IMR-90 (cell line): ENCODE results near the gene ADPRM. TPM values are rescaled to one million over a fixed set of nuclear protein-coding genes. Genes with fewer than 3 reads are reported as not detected.

Source experiments
- ATAC-seq: fragments of 200-7000 bp; cut with Tn5 transposase; 2 replicates; pipeline ENCODE4 v1.9.1; 2020; ENCODE audit warnings: low read depth, mild to moderate bottlenecking, moderate library complexity
- BruUV-seq: library from RNA; stranded (reverse); fragments of 400-500 nt; replicated peaks from 2 replicates; lab custom pipeline; 2021; lab: Mats Ljungman, UMichigan
- CTCF ChIA-PET: fragments of 300-600 bp; formaldehyde crosslinking; extraction: SDS; loops from one replicate; lab custom pipeline; 2021; ENCODE audit warnings: antibody characterized with exemption; lab: Yijun Ruan, JAX
- POLR2A ChIA-PET: fragments of 300-600 bp; sonication (Branson Sonifier 250); formaldehyde crosslinking; loops from one replicate; lab custom pipeline; 2022; ENCODE audit warnings: antibody characterized with exemption; ENCODE audit not compliant: unreplicated experiment; lab: Charles Lee
- DNase-seq: peaks from one replicate; pipeline ENCODE4 v3.0.0; 2013
- H2AFZ ChIP-seq: replicated peaks from 2 replicates; pipeline ENCODE3; 2013; ENCODE audit warnings: low read length, mild to moderate bottlenecking; ENCODE audit not compliant: poor library complexity
- H2AK5ac ChIP-seq: 2 replicates; pipeline ENCODE4 v1.6.1; 2013; ENCODE audit warnings: low read depth, low read length, inconsistent platforms
- H2AK9ac ChIP-seq: replicated peaks from 2 replicates; pipeline ENCODE3; 2013; ENCODE audit warnings: mild to moderate bottlenecking, low read depth, low read length, moderate library complexity; ENCODE audit not compliant: poor library complexity
- H2BK120ac ChIP-seq: 2 replicates; pipeline ENCODE4 v1.6.1; 2013; ENCODE audit warnings: low read depth, low read length, inconsistent platforms
- H2BK15ac ChIP-seq: 3 replicates; pipeline ENCODE4 v1.6.1; 2013; ENCODE audit warnings: low read depth, low read length, inconsistent platforms
- H2BK20ac ChIP-seq: 2 replicates; pipeline ENCODE4 v1.6.1; 2013; ENCODE audit warnings: low read depth, mild to moderate bottlenecking, inconsistent platforms, low read length, moderate library complexity
- H2BK5ac ChIP-seq: 2 replicates; pipeline ENCODE4 v1.6.1; 2013; ENCODE audit warnings: mild to moderate bottlenecking, low read depth, low read length, inconsistent platforms; ENCODE audit not compliant: poor library complexity, severe bottlenecking
- H3K14ac ChIP-seq: replicated peaks from 2 replicates; pipeline ENCODE4 v1.6.1; 2013; ENCODE audit warnings: low read depth, low read length, inconsistent platforms
- H3K18ac ChIP-seq: 2 replicates; pipeline ENCODE4 v1.6.1; 2013; ENCODE audit warnings: low read depth, low read length, control low read depth
- H3K23ac ChIP-seq: 2 replicates; pipeline ENCODE4 v1.6.1; 2013; ENCODE audit warnings: low read depth, low read length, inconsistent platforms
- H3K27ac ChIP-seq: 2 replicates; pipeline ENCODE4 v1.5.1; 2013; ENCODE audit warnings: mild to moderate bottlenecking, control low read depth, low read length; ENCODE audit not compliant: insufficient read depth
- H3K27me3 ChIP-seq: 2 replicates; pipeline ENCODE4 v1.6.1; 2013; ENCODE audit warnings: low read length; ENCODE audit not compliant: control insufficient read depth, insufficient read depth
- H3K36me3 ChIP-seq: 2 replicates; pipeline ENCODE4 v1.6.1; 2013; ENCODE audit warnings: low read length, mixed read lengths; ENCODE audit not compliant: control insufficient read depth, insufficient read depth
- H3K4ac ChIP-seq: 2 replicates; pipeline ENCODE4 v1.6.1; 2013; ENCODE audit warnings: low read depth, low read length, inconsistent platforms
- H3K4me1 ChIP-seq: 2 replicates; pipeline ENCODE4 v1.6.1; 2013; ENCODE audit warnings: low read length, mixed read lengths; ENCODE audit not compliant: control insufficient read depth, insufficient read depth
- H3K4me2 ChIP-seq: 2 replicates; pipeline ENCODE4 v1.6.1; 2013; ENCODE audit warnings: low read depth, mild to moderate bottlenecking, control low read depth, low read length, moderate library complexity
- H3K4me3 ChIP-seq: 2 replicates; pipeline ENCODE4 v1.5.1; 2013; ENCODE audit warnings: low read depth, mild to moderate bottlenecking, control low read depth, low read length, moderate library complexity; ENCODE audit not compliant: insufficient read depth
- H3K56ac ChIP-seq: 2 replicates; pipeline ENCODE4 v1.6.1; 2013; ENCODE audit warnings: low read length, inconsistent platforms; ENCODE audit not compliant: insufficient read depth; ENCODE audit errors: extremely low read depth
- H3K79me1 ChIP-seq, 2 experiments: 2 replicates each; pipeline ENCODE4 v1.6.1; 2013; ENCODE audit warnings: low read length in 2 of 2, inconsistent platforms in 1 of 2, low read depth in 1 of 2
- H3K9ac ChIP-seq: 2 replicates; pipeline ENCODE4 v1.6.1; 2013; ENCODE audit warnings: low read depth, low read length, control low read depth
- H3K9me1 ChIP-seq: 2 replicates; pipeline ENCODE4 v1.6.1; 2013; ENCODE audit warnings: low read length, inconsistent platforms; ENCODE audit not compliant: insufficient read depth
- H3K9me3 ChIP-seq: 2 replicates; pipeline ENCODE4 v1.6.1; 2013; ENCODE audit warnings: low read length; ENCODE audit not compliant: control insufficient read depth, insufficient read depth
- H4K20me1 ChIP-seq: 2 replicates; pipeline ENCODE4 v1.6.1; 2013; ENCODE audit warnings: low read length, inconsistent platforms; ENCODE audit not compliant: insufficient read depth
- H4K5ac ChIP-seq: 2 replicates; pipeline ENCODE4 v1.6.1; 2013; ENCODE audit warnings: mild to moderate bottlenecking, low read depth, low read length, control low read depth
- H4K8ac ChIP-seq, 2 experiments: 2 replicates each; pipeline ENCODE4 v1.6.1; 2013; ENCODE audit warnings: low read depth in 2 of 2, low read length in 2 of 2, control low read depth in 1 of 2, inconsistent platforms in 1 of 2
- H4K91ac ChIP-seq: 2 replicates; pipeline ENCODE4 v1.6.1; 2013; ENCODE audit warnings: low read depth, low read length, inconsistent platforms; ENCODE audit not compliant: insufficient read depth
- BHLHE40 ChIP-seq: fragments of 150-350 bp; IDR thresholded peaks from 2 replicates; pipeline ENCODE4 v1.6.1; 2016; ENCODE audit warnings: mild to moderate bottlenecking, low read depth, low read length
- CEBPB ChIP-seq: IDR thresholded peaks from 2 replicates; pipeline ENCODE4 v1.6.1; 2012; ENCODE audit warnings: low read depth, low read length, improper control_type of control experiment
- MAFK ChIP-seq: IDR thresholded peaks from 2 replicates; pipeline ENCODE4 v1.6.1; 2012; ENCODE audit warnings: low read depth, low read length, improper control_type of control experiment
- MAZ ChIP-seq: IDR thresholded peaks from 2 replicates; pipeline ENCODE4 v1.6.1; 2012; ENCODE audit warnings: low read depth, mild to moderate bottlenecking, low read length, improper control_type of control experiment, moderate library complexity, borderline replicate concordance
- NFE2L2 ChIP-seq: fragments of 150-350 bp; IDR thresholded peaks from 2 replicates; pipeline ENCODE4 v1.6.1; 2016; ENCODE audit warnings: low read depth, mild to moderate bottlenecking, low read length
- POLR2A ChIP-seq: IDR thresholded peaks from 2 replicates; pipeline ENCODE4 v1.6.1; 2012; ENCODE audit warnings: mild to moderate bottlenecking, low read depth, low read length
- RFX5 ChIP-seq: IDR thresholded peaks from 2 replicates; pipeline ENCODE4 v1.8.0; 2012; ENCODE audit warnings: low read depth, mild to moderate bottlenecking, low read length, moderate library complexity
- WGBS, 2 experiments: methylation state at CpG; one replicate each; pipeline versions ENCODE4 v1.1.5 to v1.1.7; 2013; ENCODE audit warnings: missing lambda C conversion rate in 2 of 2; ENCODE audit not compliant: insufficient read length in 1 of 2; ENCODE audit errors: extremely low coverage in 2 of 2; 5-methylcytosine and 5-hydroxymethylcytosine counted together
- dilution Hi-C: fragments of 300-500 bp; cut with HindIII; formaldehyde crosslinking; loops from one replicate; pipeline ENCODE4 v1.14.3; 2018; ENCODE audit warnings: low sequenced_read_pairs; ENCODE audit not compliant: unreplicated experiment
- in situ Hi-C: fragments of 300-500 bp; cut with MboI; formaldehyde crosslinking; loops from 3 replicates; pipeline ENCODE4 v1.14.3; 2019; ENCODE audit warnings: low sequenced_read_pairs, inconsistent platforms, mixed read lengths
- intact Hi-C: fragments of 100-400 bp; cut with micrococcal nuclease; formaldehyde crosslinking; loops from 2 replicates; pipeline ENCODE4 v1.10.0; 2022
- polyA plus RNA-seq, 3 experiments: library from polyadenylated mRNA; depleted of rRNA; stranded (reverse); fragments of >200 nt; gene quantifications; 2 replicates each; pipeline ENCODE4 v1.2.3, GENCODE V29; 2012; ENCODE audit warnings: low replicate concordance in 1 of 3
- total RNA-seq: library from RNA; depleted of rRNA; stranded (reverse); fragments of >200 nt; gene quantifications from 2 replicates; pipeline ENCODE4 v1.2.3, GENCODE V29; 2012

Gene ADPRM
- total and polyA plus RNA-seq, 2 of the 4 experiments (the other 2 are of a cell fraction) = 7.4 to 12.2 TPM

DNA sequence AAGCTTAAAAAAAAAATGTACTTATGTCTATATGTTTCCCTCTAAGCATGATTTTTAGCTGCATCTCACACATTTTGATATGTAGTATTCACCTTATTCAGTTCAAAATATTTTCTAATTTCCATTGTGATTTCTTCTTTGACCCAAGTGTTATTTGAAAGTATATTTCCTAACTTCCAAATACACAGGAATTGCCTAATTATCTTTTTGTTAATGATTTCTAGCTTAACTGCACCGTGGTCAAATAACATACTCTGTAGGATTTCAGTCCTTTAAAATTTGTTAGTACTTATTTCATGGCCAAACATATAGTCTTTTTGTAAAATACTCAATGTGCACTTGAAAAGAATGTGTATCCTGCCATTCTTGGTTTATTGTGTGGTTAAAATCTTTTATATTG is 21.2 kb downstream of the ADPRM start:
- BruUV-seq = no TSS peak
- CTCF ChIA-PET = interaction anchor here (0.6 to 1.1 kb wide), 2 partner anchors 18 to 902 kb away, joined by 3 read pairs; no protein-coding TSS in a partner anchor

More for the DNA sequence above, 21.2 kb downstream of the ADPRM start:
- TF ChIP-seq BHLHE40 = no peak
- TF ChIP-seq MAZ = no peak
- TF ChIP-seq MAFK = no peak
- TF ChIP-seq RFX5 = no peak
- TF ChIP-seq POLR2A = no peak
- TF ChIP-seq NFE2L2 = no peak
- no peak for TF ChIP-seq CEBPB
- POLR2A ChIA-PET = no interaction called here
- H3K9me3 ChIP-seq = no peaks in the 10 kb centered on the region
- H3K27me3 ChIP-seq = no peaks in the 10 kb centered on the region
- ATAC-seq = no peak
- H3K4me3 ChIP-seq = no peak overlapping the region
- no peak overlapping the region for H2BK15ac ChIP-seq
- H4K8ac ChIP-seq = no peak overlapping the region
- no peak overlapping the region for H3K56ac ChIP-seq
- no peak overlapping the region for H2AK5ac ChIP-seq
- H2AK9ac ChIP-seq = no peak overlapping the region
- no peak overlapping the region for H3K23ac ChIP-seq
- no peaks in the 10 kb centered on the region for H3K4me1 ChIP-seq
- no CpG with 5 or more reads among the region's 1 CpG for WGBS, 2 experiments
- intact Hi-C loops (no loop called here), dilution Hi-C loops (no loop called here), in situ Hi-C loops (no loop called here)
- no peak overlapping the region for H4K91ac ChIP-seq
- H3K36me3 ChIP-seq = no peaks in the 10 kb centered on the region
- no peak overlapping the region for H3K18ac ChIP-seq
- H3K9ac ChIP-seq = no peak overlapping the region
- H2BK20ac ChIP-seq = no peak overlapping the region
- DNase-seq = no peak
- no peaks in the 10 kb centered on the region for H4K20me1 ChIP-seq
- H2AFZ ChIP-seq = no peak overlapping the region
- no peak overlapping the region for H4K5ac ChIP-seq
- no peak overlapping the region for H2BK120ac ChIP-seq
- no peak overlapping the region for H3K14ac ChIP-seq
- no peaks in the 10 kb centered on the region for H3K9me1 ChIP-seq
- H3K4me2 ChIP-seq = no peak overlapping the region
- no peak overlapping the region for H3K27ac ChIP-seq
- no peak overlapping the region for H2BK5ac ChIP-seq
- no peak overlapping the region for H3K4ac ChIP-seq
- no peaks in the 10 kb centered on the region for H3K79me1 ChIP-seq
